H1 (cell line): ENCODE measurements around the gene NSUN6. TPM values are rescaled to one million over a fixed set of nuclear protein-coding genes. Genes with fewer than 3 reads are reported as not detected.

ENCODE experiments used
- CTCF ChIA-PET: fragments of 300-600 bp; sonication (Branson Sonifier 250); formaldehyde crosslinking; loops from one replicate; lab custom pipeline; 2021; ENCODE audit not compliant: partially characterized antibody; lab: Charles Lee
- POLR2A ChIA-PET: fragments of 300-600 bp; sonication (Branson Sonifier 250); formaldehyde crosslinking; loops from one replicate; lab custom pipeline; 2021; ENCODE audit warnings: inconsistent platforms; ENCODE audit not compliant: partially characterized antibody; lab: Charles Lee
- DNase-seq, 2 experiments: peaks; one replicate each; pipeline versions ENCODE4 v3.0.0 to v3.0.0-alpha.2; 2010 to 2022; ENCODE audit warnings: low spot score in 2 of 2, low read depth in 1 of 2, mixed read lengths in 1 of 2
- FAIRE-seq: peaks from 2 replicates; lab custom pipeline; 2011; peaks lifted over from hg19 to GRCh38; lab: Jason Lieb, UNC
- H2AFZ ChIP-seq: 2 replicates; pipeline ENCODE4 v1.8.1; 2012; ENCODE audit warnings: low read length, inconsistent platforms
- H2AK5ac ChIP-seq: 2 replicates; pipeline ENCODE4 v1.6.1; 2013; ENCODE audit warnings: low read depth, low read length
- H2BK120ac ChIP-seq: replicated peaks from 2 replicates; pipeline ENCODE3; 2013; ENCODE audit warnings: low read depth, low read length, inconsistent platforms
- H2BK12ac ChIP-seq: 2 replicates; pipeline ENCODE4 v1.6.1; 2013; ENCODE audit warnings: low read depth, low read length
- H2BK15ac ChIP-seq: 2 replicates; pipeline ENCODE4 v1.6.1; 2013; ENCODE audit warnings: low read length
- H2BK20ac ChIP-seq: 2 replicates; pipeline ENCODE4 v1.6.1; 2013; ENCODE audit warnings: low read length
- H2BK5ac ChIP-seq: 2 replicates; pipeline ENCODE4 v1.6.1; 2013; ENCODE audit warnings: low read depth, low read length
- H3K14ac ChIP-seq: 2 replicates; pipeline ENCODE4 v1.6.1; 2013; ENCODE audit warnings: inconsistent platforms; ENCODE audit not compliant: insufficient read length
- H3K18ac ChIP-seq: 2 replicates; pipeline ENCODE4 v1.6.1; 2013; ENCODE audit warnings: low read length; ENCODE audit errors: extremely low read depth
- H3K23ac ChIP-seq: 2 replicates; pipeline ENCODE4 v1.6.1; 2013; ENCODE audit warnings: inconsistent platforms; ENCODE audit not compliant: insufficient read length
- H3K23me2 ChIP-seq: 2 replicates; pipeline ENCODE4 v1.6.1; 2013; ENCODE audit warnings: low read depth, low read length
- H3K27ac ChIP-seq: 2 replicates; pipeline ENCODE4 v1.6.1; 2011; ENCODE audit warnings: low read depth, low read length, inconsistent platforms
- H3K27me3 ChIP-seq, 4 experiments: replicated peaks in 1 of 4; 1 replicate in 1 of 4; 2 replicates in 3 of 4; pipeline versions ENCODE4 v1.6.1 to v1.8.1; 2011 to 2013; ENCODE audit warnings: low read length in 3 of 4, mild to moderate bottlenecking in 3 of 4, inconsistent platforms in 2 of 4, mixed read lengths in 2 of 4, moderate library complexity in 1 of 4; ENCODE audit not compliant: control insufficient read depth in 3 of 4, insufficient read depth in 3 of 4; ENCODE audit errors: extremely low read depth in 1 of 4
- H3K36me3 ChIP-seq, 4 experiments: 2 replicates each; pipeline versions ENCODE4 v1.6.1 to v1.8.1; 2011 to 2013; ENCODE audit warnings: mild to moderate bottlenecking in 4 of 4, low read length in 3 of 4, moderate library complexity in 2 of 4, control low read depth in 1 of 4, inconsistent platforms in 1 of 4; ENCODE audit not compliant: insufficient read depth in 4 of 4, control insufficient read depth in 2 of 4
- H3K4ac ChIP-seq: replicated peaks from 2 replicates; pipeline ENCODE3; 2013; ENCODE audit warnings: low read length, low read depth, mixed read lengths, inconsistent platforms; ENCODE audit not compliant: insufficient read length
- H3K4me1 ChIP-seq, 4 experiments: replicated peaks in 1 of 4; 1 replicate in 1 of 4; 2 replicates in 3 of 4; pipeline versions ENCODE4 v1.6.1 to v1.8.1; 2011 to 2013; ENCODE audit warnings: low read length in 3 of 4, inconsistent platforms in 2 of 4, mixed read lengths in 1 of 4; ENCODE audit not compliant: insufficient read depth in 4 of 4, control insufficient read depth in 3 of 4
- H3K4me2 ChIP-seq, 2 experiments: 2 replicates each; pipeline versions ENCODE4 v1.6.1 to v1.8.1; 2011 to 2013; ENCODE audit warnings: low read depth in 2 of 2, low read length in 2 of 2, control low read depth in 1 of 2, inconsistent platforms in 1 of 2, mild to moderate bottlenecking in 1 of 2; ENCODE audit not compliant: insufficient read depth in 1 of 2
- H3K4me3 ChIP-seq, 4 experiments: fragments of 200-600, 300-600 bp in 1 of 4; sonication (generic), shearing (Covaris generic), sonication (Bioruptor Twin) in 1 of 4; 2 replicates each; pipeline versions ENCODE4 v1.5.1 to v1.8.1; 2011 to 2016; ENCODE audit warnings: low read length in 4 of 4, low read depth in 3 of 4, control low read depth in 2 of 4, inconsistent platforms in 2 of 4, mild to moderate bottlenecking in 2 of 4, mixed read lengths in 1 of 4, moderate library complexity in 1 of 4; ENCODE audit not compliant: insufficient read depth in 2 of 4; ENCODE audit errors: extremely low read depth in 1 of 4
- H3K56ac ChIP-seq: replicated peaks from 2 replicates; pipeline ENCODE3; 2013; ENCODE audit warnings: low read depth, mild to moderate bottlenecking, mixed read lengths, low read length, inconsistent platforms; ENCODE audit not compliant: insufficient read length
- H3K79me1 ChIP-seq: 2 replicates; pipeline ENCODE4 v1.6.1; 2013; ENCODE audit warnings: low read depth, low read length, control low read depth
- H3K79me2 ChIP-seq, 2 experiments: 2 replicates each; pipeline versions ENCODE4 v1.6.1 to v1.8.1; 2012 to 2013; ENCODE audit warnings: low read length in 2 of 2, mild to moderate bottlenecking in 2 of 2, inconsistent platforms in 1 of 2; ENCODE audit not compliant: insufficient read depth in 2 of 2, control insufficient read depth in 1 of 2
- H3K9ac ChIP-seq, 4 experiments: replicated peaks in 1 of 4; 1 replicate in 1 of 4; 2 replicates in 3 of 4; pipeline versions ENCODE4 v1.6.1 to v1.8.1; 2011 to 2013; ENCODE audit warnings: low read depth in 3 of 4, low read length in 3 of 4, control low read depth in 2 of 4, mild to moderate bottlenecking in 2 of 4, moderate library complexity in 2 of 4, inconsistent platforms in 1 of 4; ENCODE audit errors: extremely low read depth in 1 of 4
- H3K9me3 ChIP-seq, 2 experiments: 2 replicates each; pipeline versions ENCODE4 v1.6.1 to v1.8.1; 2012 to 2013; ENCODE audit warnings: mild to moderate bottlenecking in 2 of 2, moderate library complexity in 2 of 2, control low read depth in 1 of 2, inconsistent platforms in 1 of 2, low read depth in 1 of 2, low read length in 1 of 2, mixed read lengths in 1 of 2; ENCODE audit not compliant: insufficient read depth in 2 of 2
- H4K20me1 ChIP-seq, 2 experiments: replicated peaks in 1 of 2; 2 replicates each; pipeline versions ENCODE3 to v1.8.1; 2011 to 2013; ENCODE audit warnings: inconsistent platforms in 2 of 2, low read length in 2 of 2, mild to moderate bottlenecking in 1 of 2; ENCODE audit not compliant: insufficient read depth in 2 of 2, control insufficient read depth in 1 of 2
- H4K5ac ChIP-seq: 2 replicates; pipeline ENCODE4 v1.6.1; 2013; ENCODE audit warnings: low read length, low read depth, mixed read lengths, inconsistent platforms; ENCODE audit not compliant: insufficient read length
- H4K8ac ChIP-seq: 2 replicates; pipeline ENCODE4 v1.8.0; 2013; ENCODE audit warnings: mild to moderate bottlenecking, moderate library complexity, low read length, inconsistent platforms; ENCODE audit not compliant: insufficient read depth; ENCODE audit errors: extremely low read depth
- H4K91ac ChIP-seq: replicated peaks from 2 replicates; pipeline ENCODE3; 2013; ENCODE audit warnings: low read length, mixed read lengths, inconsistent platforms; ENCODE audit not compliant: insufficient read length
- BACH1 ChIP-seq: IDR thresholded peaks from 2 replicates; pipeline ENCODE4 v1.6.1; 2012; ENCODE audit warnings: low read length, improper control_type of control experiment
- NRF1 ChIP-seq: IDR thresholded peaks from 2 replicates; pipeline ENCODE4 v1.6.1; 2011; ENCODE audit warnings: mild to moderate bottlenecking, low read depth, low read length, improper control_type of control experiment
- POU5F1 ChIP-seq: IDR thresholded peaks from 2 replicates; pipeline ENCODE4 v1.6.1; 2011; ENCODE audit warnings: low read depth, mild to moderate bottlenecking, low read length, moderate library complexity
- RAD21 ChIP-seq, 2 experiments: IDR thresholded peaks in 1 of 2; conservative IDR thresholded peaks in 1 of 2; 2 replicates each; pipeline ENCODE4 v1.6.1; 2011; ENCODE audit warnings: low read depth in 2 of 2, low read length in 2 of 2, improper control_type of control experiment in 1 of 2, inconsistent platforms in 1 of 2, mild to moderate bottlenecking in 1 of 2, moderate library complexity in 1 of 2
- RFX5 ChIP-seq: IDR thresholded peaks from 2 replicates; pipeline ENCODE4 v1.6.1; 2011; ENCODE audit warnings: low read depth, low read length, improper control_type of control experiment, borderline replicate concordance
- RNF2 ChIP-seq: fragments of 200-900, 300-1000 bp; sonication (generic); IDR thresholded peaks from 2 replicates; pipeline ENCODE4 v1.7.1; 2016; ENCODE audit warnings: borderline replicate concordance, low read depth, mild to moderate bottlenecking, antibody characterized with exemption, low read length; ENCODE audit not compliant: poor library complexity, severe bottlenecking; ENCODE audit errors: missing control alignments
- SP2 ChIP-seq: IDR thresholded peaks from 2 replicates; pipeline ENCODE4 v1.6.1; 2012; ENCODE audit warnings: mild to moderate bottlenecking, low read length, inconsistent platforms
- TBP ChIP-seq: IDR thresholded peaks from 2 replicates; pipeline ENCODE4 v1.6.1; 2011; ENCODE audit warnings: low read depth, low read length, improper control_type of control experiment
- WGBS, 2 experiments: shearing (Covaris generic) in 1 of 2; methylation state at CpG; one replicate each; pipeline versions ENCODE4 v1.1.6 to v1.1.7; 2013 to 2015; ENCODE audit warnings: low lambda C conversion rate in 2 of 2, mixed read lengths in 2 of 2, inconsistent platforms in 1 of 2, low coverage in 1 of 2, missing lambda C conversion rate in 1 of 2; ENCODE audit not compliant: insufficient replicate concordance in 2 of 2, insufficient coverage in 1 of 2, insufficient read length in 1 of 2; ENCODE audit errors: extremely low coverage in 1 of 2, missing lambda C conversion rate in 1 of 2; 5-methylcytosine and 5-hydroxymethylcytosine counted together
- polyA plus RNA-seq, 7 experiments: library from polyadenylated mRNA; depleted of rRNA in 3 of 7; stranded (reverse) in 5 of 7; unstranded in 2 of 7; fragments of >200 nt in 5 of 7; fragments of 200-250 nt in 2 of 7; gene quantifications; 1 replicate in 5 of 7; 2 replicates in 1 of 7; 4 replicates in 1 of 7; pipeline versions ENCODE4 v1.2.1 to v1.2.3, GENCODE V29; 2011 to 2013; ENCODE audit warnings: missing spikeins in 2 of 7, mixed read lengths in 2 of 7
- total RNA-seq: library from RNA; stranded (reverse); fragmentation: NEBNext Ultra II Directional; extraction: Animal tissue kit (Norgen Biotek cat#: 25700); gene quantifications from 2 replicates; pipeline ENCODE4 v1.2.1, GENCODE V29; 2021

NSUN6 gene
- total and polyA plus RNA-seq, 2 of the 8 experiments (the other 6 are each of a cell fraction or from before 2014, with no cell fraction given) = 5.9 to 14.4 TPM

- H2AK5ac ChIP-seq = no peak overlapping the region
- H3K56ac ChIP-seq = no peak overlapping the region
- no peaks in the 10 kb centered on the region for H3K27me3 ChIP-seq
- no peak overlapping the region for H2BK12ac ChIP-seq
- no peak overlapping the region for H2BK20ac ChIP-seq
- no peak for DNase-seq
- no peak overlapping the region for H3K4me3 ChIP-seq
- FAIRE-seq = no peak
- H3K79me1 ChIP-seq = no peaks in the 10 kb centered on the region
- no peak overlapping the region for H4K91ac ChIP-seq
- no peak overlapping the region for H2BK120ac ChIP-seq
- CTCF ChIA-PET = no interaction called here
- H3K9me3 ChIP-seq = no peaks in the 10 kb centered on the region
- H4K5ac ChIP-seq = no peak overlapping the region
- no peak overlapping the region for H2BK5ac ChIP-seq
- no peak overlapping the region for H4K8ac ChIP-seq
- H3K79me2 ChIP-seq = no peaks in the 10 kb centered on the region
- H3K4ac ChIP-seq = no peak overlapping the region
- H4K20me1 ChIP-seq = no peaks in the 10 kb centered on the region
- no peak overlapping the region for H2AFZ ChIP-seq
- no peak overlapping the region for H2BK15ac ChIP-seq
- H3K4me2 ChIP-seq = no peak overlapping the region
- no peaks in the 10 kb centered on the region for H3K23me2 ChIP-seq
- H3K18ac ChIP-seq = no peak overlapping the region
- 88% methylated on average over 11 of the region's 11 CpGs; no CpG with 5 or more reads in 1 of the 2 experiments for WGBS, 2 experiments
- no peak overlapping the region for H3K14ac ChIP-seq
- no peaks in the 10 kb centered on the region for H3K36me3 ChIP-seq
- H3K9ac ChIP-seq = no peak overlapping the region
- H3K27ac ChIP-seq = no peak overlapping the region
- H3K4me1 ChIP-seq = no peaks in the 10 kb centered on the region
- POLR2A ChIA-PET = no interaction called here
- H3K23ac ChIP-seq = no peak overlapping the region
- TF ChIP-seq POU5F1 (no peak), TBP (no peak), BACH1 (no peak), SP2 (no peak), RAD21 (IDR thresholded peaks at IDR 0.05 in 1 of 2, conservative IDR thresholded peaks at IDR 0.05 in 1 of 2; ENCODE audit: low read depth in 2 of 2, low read length in 2 of 2) (no peak), RFX5 (no peak), RNF2 (no peak), NRF1 (no peak)
Observed at GRCh38 chr10:18505456-18506118, 145.8 kb downstream of the NSUN6 start.
